Measurements from ENCODE around the gene DNPH1. TPM values are rescaled to one million over a fixed set of nuclear protein-coding genes. Genes with fewer than 3 reads are reported as not detected.
A peak's percentile ranks its signal among the peaks of the same experiment; 100 is the strongest.

DNPH1 gene
- total and polyA plus RNA-seq, 3 experiments from 2014 or later, result 68.2 to 80.0 (median 68.3) TPM

GRCh38 chr6:43231735-43232450, 2.6 kb upstream of the DNPH1 start:
- H3K27me3 Mint-ChIP-seq, result peaks cover 10 to 19% of the 10 kb centered on the region in 2 donors
- no peak for DNase-seq
- CTCF ChIA-PET, result interaction anchor here (1.3 kb wide), 1 partner anchor 31 kb away, joined by 3 read pairs; no protein-coding TSS in a partner anchor
- H3K4me3 Mint-ChIP-seq, result peak overlapping the region in 1 of 7 donors; percentile 72
- POLR2A ChIA-PET, result no interaction called here
- H3K36me3 Mint-ChIP-seq, result peaks cover 0 to 1% (median 0%) of the 10 kb centered on the region in 3 donors
- peaks cover 12 to 22% (median 20%) of the 10 kb centered on the region in 3 donors for H3K4me1 Mint-ChIP-seq
- no peaks in the 10 kb centered on the region for H3K36me3 ChIP-seq (ENCODE audit: insufficient read depth, low read length)
- no peaks in the 10 kb centered on the region for H3K27me3 ChIP-seq (ENCODE audit: insufficient read depth, low read length, poor library complexity, severe bottlenecking)
- H3K9me3 Mint-ChIP-seq, result no peaks in the 10 kb centered on the region
- no peak overlapping the region for H3K4me3 ChIP-seq (ENCODE audit: low read length)
- peaks cover 13% of the 10 kb centered on the region for H3K4me1 ChIP-seq (ENCODE audit: insufficient read depth, low read length)
- H3K27ac ChIP-seq (ENCODE audit: low read depth, low read length), result no peak overlapping the region
- peak overlapping the region in 3 of 8 donors; percentile 9 to 67 (median 65) for H3K27ac Mint-ChIP-seq
- no peaks in the 10 kb centered on the region for H3K9me3 ChIP-seq (ENCODE audit: low read length)

GRCh38 chr6:43231053-43231452, 1.8 kb upstream of the DNPH1 start:
- no peaks in the 10 kb centered on the region for H3K9me3 Mint-ChIP-seq
- Histone ChIP-seq H3K4me3 (ENCODE audit: low read length) (no peak overlapping the region), H3K9me3 (ENCODE audit: low read length) (no peaks in the 10 kb centered on the region), H3K36me3 (ENCODE audit: insufficient read depth, low read length) (no peaks in the 10 kb centered on the region), H3K4me1 (ENCODE audit: insufficient read depth, low read length) (peaks cover 13% of the 10 kb centered on the region), H3K27ac (ENCODE audit: low read depth, low read length) (no peak overlapping the region), H3K27me3 (ENCODE audit: insufficient read depth, low read length, poor library complexity, severe bottlenecking) (no peaks in the 10 kb centered on the region)
- H3K4me3 Mint-ChIP-seq, result peak overlapping the region in 2 of 7 donors; percentile 20 to 72
- H3K4me1 Mint-ChIP-seq, result peaks cover 16 to 29% (median 27%) of the 10 kb centered on the region in 3 donors
- H3K27ac Mint-ChIP-seq, result peak overlapping the region in 2 of 8 donors; percentile 66 to 67
- H3K27me3 Mint-ChIP-seq, result peaks cover 7 to 12% of the 10 kb centered on the region in 2 donors
- peaks cover 0 to 1% (median 0%) of the 10 kb centered on the region in 3 donors for H3K36me3 Mint-ChIP-seq
- CTCF ChIA-PET, result interaction anchor here (0.6 to 2.6 kb wide), 3 partner anchors 30 to 277 kb away, joined by 3 to 9 read pairs (median 3); no protein-coding TSS in a partner anchor
- no peak for DNase-seq
- POLR2A ChIA-PET, result no interaction called here

GRCh38 chr6:43229803-43230620, 731 bp upstream of the DNPH1 start:
- Mint-ChIP-seq H3K4me3 (peak overlapping the region; percentile 83 to 90 (median 88)), H3K4me1 (peaks cover 19 to 38% (median 33%) of the 10 kb centered on the region in 3 donors), H3K36me3 (peaks cover 0 to 4% (median 0%) of the 10 kb centered on the region in 3 donors), H3K9me3 (no peaks in the 10 kb centered on the region), H3K27ac (peak overlapping the region; percentile 56 to 97 (median 92)), H3K27me3 (peaks cover 7 to 12% of the 10 kb centered on the region in 2 donors)
- no peaks in the 10 kb centered on the region for H3K9me3 ChIP-seq (ENCODE audit: low read length)
- ChIA-PET POLR2A (interaction anchor here (0.5 to 1.6 kb wide), 6 partner anchors 8 to 300 kb away, joined by 3 to 9 read pairs (median 4); no protein-coding TSS in a partner anchor), CTCF (interaction anchor here (0.6 to 2.9 kb wide), 29 partner anchors 8 to 279 kb away, joined by 3 to 26 read pairs (median 5); partner anchors contain the start of genes CRIP3, CUL9 and TTBK1)
- H3K36me3 ChIP-seq (ENCODE audit: insufficient read depth, low read length), result no peaks in the 10 kb centered on the region
- H3K4me3 ChIP-seq (ENCODE audit: low read length), result peak overlapping the region; percentile 62
- no peak for DNase-seq
- H3K27me3 ChIP-seq (ENCODE audit: insufficient read depth, low read length, poor library complexity, severe bottlenecking), result no peaks in the 10 kb centered on the region
- H3K27ac ChIP-seq (ENCODE audit: low read depth, low read length), result no peak overlapping the region
- peaks cover 23% of the 10 kb centered on the region for H3K4me1 ChIP-seq (ENCODE audit: insufficient read depth, low read length)

GRCh38 chr6:43226192-43226851, 3.0 kb downstream of the DNPH1 start:
- DNase-seq, result no peak
- no peaks in the 10 kb centered on the region for H3K9me3 Mint-ChIP-seq
- no peak overlapping the region for H3K4me3 ChIP-seq (ENCODE audit: low read length)
- H3K36me3 Mint-ChIP-seq, result peaks cover 0 to 22% (median 3%) of the 10 kb centered on the region in 3 donors
- peaks cover 45% of the 10 kb centered on the region for H3K4me1 ChIP-seq (ENCODE audit: insufficient read depth, low read length)
- H3K27me3 ChIP-seq (ENCODE audit: insufficient read depth, low read length, poor library complexity, severe bottlenecking), result no peaks in the 10 kb centered on the region
- H3K27me3 Mint-ChIP-seq, result peaks cover 0 to 2% of the 10 kb centered on the region in 2 donors
- H3K9me3 ChIP-seq (ENCODE audit: low read length), result no peaks in the 10 kb centered on the region
- no peak overlapping the region for H3K27ac ChIP-seq (ENCODE audit: low read depth, low read length)
- peaks cover 33 to 68% (median 53%) of the 10 kb centered on the region in 3 donors for H3K4me1 Mint-ChIP-seq
- H3K27ac Mint-ChIP-seq, result peak overlapping the region in 7 of 8 donors; percentile 81 to 100 (median 99)
- POLR2A ChIA-PET, result interaction anchor here (0.5 kb wide), 1 partner anchor 44 kb away, joined by 4 read pairs; no protein-coding TSS in a partner anchor
- peak overlapping the region in 4 of 7 donors; percentile 5 to 66 (median 46) for H3K4me3 Mint-ChIP-seq
- CTCF ChIA-PET, result interaction anchor here (1.5 kb wide), 1 partner anchor 80 kb away, joined by 3 read pairs; no protein-coding TSS in a partner anchor
- H3K36me3 ChIP-seq (ENCODE audit: insufficient read depth, low read length), result no peaks in the 10 kb centered on the region

- Histone ChIP-seq H3K4me1 (ENCODE audit: insufficient read depth, low read length) (peaks cover 35% of the 10 kb centered on the region), H3K27me3 (ENCODE audit: insufficient read depth, low read length, poor library complexity, severe bottlenecking) (no peaks in the 10 kb centered on the region), H3K9me3 (ENCODE audit: low read length) (no peaks in the 10 kb centered on the region), H3K36me3 (ENCODE audit: insufficient read depth, low read length) (no peaks in the 10 kb centered on the region), H3K27ac (ENCODE audit: low read depth, low read length) (peak overlapping the region; percentile 92), H3K4me3 (ENCODE audit: low read length) (no peak overlapping the region)
- Mint-ChIP-seq H3K4me1 (peaks cover 22 to 62% (median 46%) of the 10 kb centered on the region in 3 donors), H3K9me3 (no peaks in the 10 kb centered on the region), H3K27ac (peak overlapping the region; percentile 98 to 100 (median 99)), H3K36me3 (peaks cover 5 to 46% (median 7%) of the 10 kb centered on the region in 3 donors), H3K4me3 (peak overlapping the region in 2 of 7 donors; percentile 6 to 63), H3K27me3 (peaks cover 0 to 2% of the 10 kb centered on the region in 2 donors)
- DNase-seq, result no peak
- POLR2A ChIA-PET, result interaction anchor here (0.5 kb wide), 1 partner anchor 198 kb away, joined by 3 read pairs; no protein-coding TSS in a partner anchor
- CTCF ChIA-PET, result no interaction called here
Measured at GRCh38 chr6:43223175-43223574, 6.1 kb downstream of the DNPH1 start.

GRCh38 chr6:43222418-43223059, 6.7 kb downstream of the DNPH1 start:
- no peaks in the 10 kb centered on the region for H3K9me3 ChIP-seq (ENCODE audit: low read length)
- H3K4me3 Mint-ChIP-seq, result peak overlapping the region in 2 of 7 donors; percentile 38 to 63
- H3K4me1 Mint-ChIP-seq, result peaks cover 21 to 55% (median 40%) of the 10 kb centered on the region in 3 donors
- peaks cover 32% of the 10 kb centered on the region for H3K4me1 ChIP-seq (ENCODE audit: insufficient read depth, low read length)
- H3K36me3 ChIP-seq (ENCODE audit: insufficient read depth, low read length), result no peaks in the 10 kb centered on the region
- ChIA-PET CTCF (no interaction called here), POLR2A (no interaction called here)
- H3K27ac ChIP-seq (ENCODE audit: low read depth, low read length), result no peak overlapping the region
- DNase-seq, result no peak
- H3K4me3 ChIP-seq (ENCODE audit: low read length), result no peak overlapping the region
- no peaks in the 10 kb centered on the region for H3K9me3 Mint-ChIP-seq
- no peaks in the 10 kb centered on the region for H3K27me3 ChIP-seq (ENCODE audit: insufficient read depth, low read length, poor library complexity, severe bottlenecking)
- H3K36me3 Mint-ChIP-seq, result peaks cover 7 to 50% (median 9%) of the 10 kb centered on the region in 3 donors
- H3K27ac Mint-ChIP-seq, result peak overlapping the region; percentile 87 to 100 (median 99)
- peaks cover 0 to 2% of the 10 kb centered on the region in 2 donors for H3K27me3 Mint-ChIP-seq
